ENCODE data around the gene ALK. TPM values are rescaled to one million over a fixed set of nuclear protein-coding genes. Genes with fewer than 3 reads are reported as not detected.

The ALK gene
- polyA plus RNA-seq, 1 of the 3 experiments (the other 2 are of a cell fraction), result 0.30 TPM

- TF ChIP-seq CTCF (IDR thresholded peaks at IDR 0.05) (no peak), RXRA (IDR thresholded peaks at IDR 0.05; ENCODE audit: borderline replicate concordance, low read depth) (no peak), FOXJ3 (CRISPR knock-in tag; IDR thresholded peaks at IDR 0.05) (no peak), MEF2A (IDR thresholded peaks at IDR 0.05; ENCODE audit: borderline replicate concordance, low read depth) (no peak), USF1 (IDR thresholded peaks at IDR 0.05; ENCODE audit: borderline replicate concordance, low read depth) (no peak), SMC3 (IDR thresholded peaks at IDR 0.05; ENCODE audit: low read depth, low read length) (no peak)
These were observed 372.4 kb downstream of the ALK start (continued) for GRCh38 chr2:29549069-29549380.

GRCh38 chr2:29544917-29545316 is 376.5 kb downstream of the ALK start:
- no peak for TF ChIP-seq POLR2AphosphoS5 (IDR thresholded peaks at IDR 0.05; ENCODE audit: low read depth, low read length)
- no peak for TF ChIP-seq SMC3 (IDR thresholded peaks at IDR 0.05; ENCODE audit: low read depth, low read length)
- no peak for TF ChIP-seq RFX5 (IDR thresholded peaks at IDR 0.05; ENCODE audit: low read length)
- TF ChIP-seq TAF1 (IDR thresholded peaks at IDR 0.05; ENCODE audit: borderline replicate concordance, low read depth, low read length), result no peak
- no peak for TF ChIP-seq TEAD4 (IDR thresholded peaks at IDR 0.05; ENCODE audit: borderline replicate concordance, insufficient read depth)
- no peak for TF ChIP-seq FOXM1 (IDR thresholded peaks at IDR 0.05; ENCODE audit: low read depth)
- no peak for TF ChIP-seq NRF1 (IDR thresholded peaks at IDR 0.05; ENCODE audit: low read depth, low read length)
- no peak for TF ChIP-seq EP300 (IDR thresholded peaks at IDR 0.05; ENCODE audit: borderline replicate concordance in 1 of 2, low read depth in 1 of 2, low read length in 1 of 2)
- no peak for TF ChIP-seq ZBTB33 (IDR thresholded peaks at IDR 0.05; ENCODE audit: borderline replicate concordance, low read depth)
- TF ChIP-seq PBX3 (IDR thresholded peaks at IDR 0.05), result no peak
- no peak for TF ChIP-seq GABPA (IDR thresholded peaks at IDR 0.05; ENCODE audit: low read depth)
- no peak for TF ChIP-seq GATA2 (CRISPR knock-in tag; IDR thresholded peaks at IDR 0.05)
- no peak for TF ChIP-seq EZH2phosphoT487 (IDR thresholded peaks at IDR 0.05; ENCODE audit: borderline replicate concordance, low read depth)
- no peak for TF ChIP-seq SIN3A (IDR thresholded peaks at IDR 0.05; ENCODE audit: borderline replicate concordance, low read depth, low read length)
- TF ChIP-seq MAX (IDR thresholded peaks at IDR 0.05; ENCODE audit: low read depth), result no peak
- H3K4me3 ChIP-seq (ENCODE audit: low read depth in 2 of 2, low read length in 1 of 2), result no peak overlapping the region
- H4K20me1 ChIP-seq (ENCODE audit: insufficient read depth), result no peaks in the 10 kb centered on the region
- no peaks in the 10 kb centered on the region; the same call in 1 of the 2 replicates for H3K27me3 ChIP-seq (ENCODE audit: insufficient read depth)
- DNase-seq, result no peak
- H3K36me3 ChIP-seq (replicated peaks in 1 of 2; ENCODE audit: control insufficient read depth in 1 of 2, insufficient read depth in 2 of 2, low read length in 1 of 2), result no peaks in the 10 kb centered on the region
- no peaks in the 10 kb centered on the region for H3K79me2 ChIP-seq (ENCODE audit: insufficient read depth)
- H3K4me1 ChIP-seq (ENCODE audit: control insufficient read depth in 1 of 2, insufficient read depth in 2 of 2, low read depth in 1 of 2, low read length in 1 of 2), result peaks cover 0 to 15% of the 10 kb centered on the region in 2 experiments; a peak in 2 of 4 replicates
- peak overlapping the region in 1 of 2 experiments; percentile 40; a peak in 1 of 4 replicates for H3K27ac ChIP-seq (ENCODE audit: low read depth in 2 of 2, low read length in 1 of 2)
- WGBS (ENCODE audit: low lambda C conversion rate), result 25% methylated on average over 2 of the region's 2 CpGs
- H3K9me2 ChIP-seq, result no peaks in the 10 kb centered on the region
- no peaks in the 10 kb centered on the region for H3F3A ChIP-seq (replicated peaks; ENCODE audit: insufficient read depth)
- no peak overlapping the region for H3K4me2 ChIP-seq
- ChIA-PET CTCF (no interaction called here), POLR2A (no interaction called here)
- H2AFZ ChIP-seq (ENCODE audit: low read depth), result no peak overlapping the region
- no peaks in the 10 kb centered on the region for H3K9me3 ChIP-seq
- no peak overlapping the region for H3K9ac ChIP-seq
